Suprapubic skin (tissue), 4 donors: ENCODE data around the gene CAMK2G.

Experiments
- EP300 ChIP-seq: sonication (generic); formaldehyde crosslinking; IDR thresholded peaks from one replicate; pipeline ENCODE4 v1.6.1; 2017; ENCODE audit warnings: antibody characterized with exemption
- POLR2A ChIP-seq, 2 donors: fragments of 450-650 bp; IDR thresholded peaks; one replicate each; pipeline ENCODE4 v1.6.1; 2017; ENCODE audit warnings: antibody characterized with exemption in 2 of 2, mild to moderate bottlenecking in 2 of 2, moderate library complexity in 2 of 2
- POLR2AphosphoS5 ChIP-seq, 3 donors: sonication (generic); formaldehyde crosslinking; IDR thresholded peaks; one replicate each; pipeline ENCODE4 v1.6.1; 2017; ENCODE audit warnings: antibody characterized with exemption in 3 of 3
- TF ChIP-seq, protein P1 (sequence below), 2 donors: fragments of 200-600 bp in 1 of 2; fragments of 450-650 bp in 1 of 2; sonication (generic) in 1 of 2; IDR thresholded peaks; one replicate each; pipeline ENCODE4 v1.5.1; 2016 to 2019; ENCODE audit warnings: antibody characterized with exemption in 2 of 2, mild to moderate bottlenecking in 1 of 2, moderate library complexity in 1 of 2

GRCh38 chr10:73868655-73869195 is 5.6 kb downstream of the CAMK2G start:
- no peak for TF ChIP-seq POLR2A (IDR thresholded peaks at IDR 0.05)
- TF ChIP-seq, protein P1, sequence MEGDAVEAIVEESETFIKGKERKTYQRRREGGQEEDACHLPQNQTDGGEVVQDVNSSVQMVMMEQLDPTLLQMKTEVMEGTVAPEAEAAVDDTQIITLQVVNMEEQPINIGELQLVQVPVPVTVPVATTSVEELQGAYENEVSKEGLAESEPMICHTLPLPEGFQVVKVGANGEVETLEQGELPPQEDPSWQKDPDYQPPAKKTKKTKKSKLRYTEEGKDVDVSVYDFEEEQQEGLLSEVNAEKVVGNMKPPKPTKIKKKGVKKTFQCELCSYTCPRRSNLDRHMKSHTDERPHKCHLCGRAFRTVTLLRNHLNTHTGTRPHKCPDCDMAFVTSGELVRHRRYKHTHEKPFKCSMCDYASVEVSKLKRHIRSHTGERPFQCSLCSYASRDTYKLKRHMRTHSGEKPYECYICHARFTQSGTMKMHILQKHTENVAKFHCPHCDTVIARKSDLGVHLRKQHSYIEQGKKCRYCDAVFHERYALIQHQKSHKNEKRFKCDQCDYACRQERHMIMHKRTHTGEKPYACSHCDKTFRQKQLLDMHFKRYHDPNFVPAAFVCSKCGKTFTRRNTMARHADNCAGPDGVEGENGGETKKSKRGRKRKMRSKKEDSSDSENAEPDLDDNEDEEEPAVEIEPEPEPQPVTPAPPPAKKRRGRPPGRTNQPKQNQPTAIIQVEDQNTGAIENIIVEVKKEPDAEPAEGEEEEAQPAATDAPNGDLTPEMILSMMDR (IDR thresholded peaks at IDR 0.05) = no peak
- no peak for TF ChIP-seq EP300
- no peak for TF ChIP-seq POLR2AphosphoS5 (IDR thresholded peaks at IDR 0.05)
